ENCODE data around the gene ZSWIM1.

The ZSWIM1 gene

GRCh38 chr20:45933266-45934045, 52.4 kb downstream of the ZSWIM1 start:
- DNase-seq = peak; percentile 51

- peak; percentile 22 for DNase-seq
Measured at GRCh38 chr20:45934046-45934585, 53.1 kb downstream of the ZSWIM1 start.

Measured in inflammatory macrophage treated with lipopolysaccharide for 4 hours (primary cell).